Measurements from ENCODE around the gene PILRB. TPM values are rescaled to one million over a fixed set of nuclear protein-coding genes. Genes with fewer than 3 reads are reported as not detected.

PILRB gene
- total and polyA plus RNA-seq, 2 of the 13 experiments (the other 11 are each of a cell fraction or from before 2014, with no cell fraction given): 16.6 to 33.8 TPM

DNA sequence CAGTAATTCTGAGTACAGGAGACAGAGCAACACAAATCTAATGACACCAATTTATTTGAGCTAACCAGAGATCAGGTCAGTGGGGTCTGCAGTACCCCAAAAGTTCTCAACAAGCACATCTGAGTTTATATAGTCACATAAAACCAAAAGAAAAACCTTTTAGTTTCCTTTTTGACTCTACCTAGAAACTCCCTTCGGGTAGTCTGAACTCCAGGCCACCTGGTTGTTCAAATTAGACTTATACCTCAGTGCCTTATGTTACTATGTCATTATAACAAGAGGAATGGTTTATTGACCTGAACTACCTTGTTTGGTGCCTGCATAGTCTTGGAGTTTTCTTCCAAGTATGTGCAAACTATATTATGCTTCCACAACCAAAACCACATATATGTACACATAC lies 56.0 kb downstream of the PILRB start:
- Histone ChIP-seq H3K9me3 (ENCODE audit: low read length) (no peaks in the 10 kb centered on the region), H3K79me2 (ENCODE audit: insufficient read depth, low read length) (no peaks in the 10 kb centered on the region), H3K4me2 (ENCODE audit: low read depth, low read length) (no peak overlapping the region), H3K27me3 (ENCODE audit: control insufficient read depth in 1 of 2, insufficient read depth in 2 of 2, low read length in 2 of 2) (no peaks in the 10 kb centered on the region; a peak in 1 of 5 replicates), H3K4me1 (ENCODE audit: insufficient read depth, low read length) (no peaks in the 10 kb centered on the region), H3K4me3 (replicated peaks in 1 of 3; ENCODE audit: insufficient read depth in 1 of 3, low read depth in 2 of 3, low read length in 3 of 3) (no peak overlapping the region), H3K9ac (ENCODE audit: insufficient read depth, low read depth, low read length) (no peak overlapping the region), H3K36me3 (replicated peaks in 1 of 2; ENCODE audit: control insufficient read depth in 1 of 2, insufficient read depth in 2 of 2, low read length in 2 of 2) (no peaks in the 10 kb centered on the region), H4K20me1 (ENCODE audit: insufficient read depth, low read length) (no peaks in the 10 kb centered on the region), H2AFZ (ENCODE audit: low read length) (no peak overlapping the region), H3K27ac (ENCODE audit: extremely low read length, insufficient read depth, low read length) (no peak overlapping the region)
- WGBS (ENCODE audit: low lambda C conversion rate): 40% methylated on average over 1 of the region's 1 CpG
- no peak for DNase-seq (ENCODE audit: low spot score)
- ChIA-PET CTCF (ENCODE audit: low intra/inter-chr PET ratio, low total read pairs) (no interaction called here), POLR2A (interaction anchor here (1.3 kb wide), 1 partner anchor 15 kb away, joined by 3 read pairs; no protein-coding TSS in a partner anchor)
- in situ Hi-C loops (cut with HindIII; ENCODE audit: extremely low pct_ligation_motif_present, low pct_unique_long_range_greater_than_20kb) (no loop called here), intact Hi-C loops (cut with micrococcal nuclease; ENCODE audit: unreplicated experiment) (no loop called here)
- no TSS peak for BruUV-seq (replicated peaks)
- ATAC-seq: no peak
- no peak for FAIRE-seq
- no peak for TF ChIP-seq PITX1 (CRISPR knock-in tag; IDR thresholded peaks at IDR 0.05)
- no peak for TF ChIP-seq HNRNPH1 (optimal IDR thresholded peaks at IDR 0.05; ENCODE audit: low read depth, low read length)
- no peak for TF ChIP-seq ZBTB7B (CRISPR knock-in tag; IDR thresholded peaks at IDR 0.05)
- TF ChIP-seq, protein P1, sequence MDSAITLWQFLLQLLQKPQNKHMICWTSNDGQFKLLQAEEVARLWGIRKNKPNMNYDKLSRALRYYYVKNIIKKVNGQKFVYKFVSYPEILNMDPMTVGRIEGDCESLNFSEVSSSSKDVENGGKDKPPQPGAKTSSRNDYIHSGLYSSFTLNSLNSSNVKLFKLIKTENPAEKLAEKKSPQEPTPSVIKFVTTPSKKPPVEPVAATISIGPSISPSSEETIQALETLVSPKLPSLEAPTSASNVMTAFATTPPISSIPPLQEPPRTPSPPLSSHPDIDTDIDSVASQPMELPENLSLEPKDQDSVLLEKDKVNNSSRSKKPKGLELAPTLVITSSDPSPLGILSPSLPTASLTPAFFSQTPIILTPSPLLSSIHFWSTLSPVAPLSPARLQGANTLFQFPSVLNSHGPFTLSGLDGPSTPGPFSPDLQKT (CRISPR knock-in tag; IDR thresholded peaks at IDR 0.05; ENCODE audit: borderline replicate concordance): no peak
- no peak for TF ChIP-seq ZNF577 (CRISPR knock-in tag; IDR thresholded peaks at IDR 0.05; ENCODE audit: borderline replicate concordance, low read depth)
- TF ChIP-seq ZNF30 (CRISPR knock-in tag; IDR thresholded peaks at IDR 0.05): no peak
- TF ChIP-seq, protein P2, sequence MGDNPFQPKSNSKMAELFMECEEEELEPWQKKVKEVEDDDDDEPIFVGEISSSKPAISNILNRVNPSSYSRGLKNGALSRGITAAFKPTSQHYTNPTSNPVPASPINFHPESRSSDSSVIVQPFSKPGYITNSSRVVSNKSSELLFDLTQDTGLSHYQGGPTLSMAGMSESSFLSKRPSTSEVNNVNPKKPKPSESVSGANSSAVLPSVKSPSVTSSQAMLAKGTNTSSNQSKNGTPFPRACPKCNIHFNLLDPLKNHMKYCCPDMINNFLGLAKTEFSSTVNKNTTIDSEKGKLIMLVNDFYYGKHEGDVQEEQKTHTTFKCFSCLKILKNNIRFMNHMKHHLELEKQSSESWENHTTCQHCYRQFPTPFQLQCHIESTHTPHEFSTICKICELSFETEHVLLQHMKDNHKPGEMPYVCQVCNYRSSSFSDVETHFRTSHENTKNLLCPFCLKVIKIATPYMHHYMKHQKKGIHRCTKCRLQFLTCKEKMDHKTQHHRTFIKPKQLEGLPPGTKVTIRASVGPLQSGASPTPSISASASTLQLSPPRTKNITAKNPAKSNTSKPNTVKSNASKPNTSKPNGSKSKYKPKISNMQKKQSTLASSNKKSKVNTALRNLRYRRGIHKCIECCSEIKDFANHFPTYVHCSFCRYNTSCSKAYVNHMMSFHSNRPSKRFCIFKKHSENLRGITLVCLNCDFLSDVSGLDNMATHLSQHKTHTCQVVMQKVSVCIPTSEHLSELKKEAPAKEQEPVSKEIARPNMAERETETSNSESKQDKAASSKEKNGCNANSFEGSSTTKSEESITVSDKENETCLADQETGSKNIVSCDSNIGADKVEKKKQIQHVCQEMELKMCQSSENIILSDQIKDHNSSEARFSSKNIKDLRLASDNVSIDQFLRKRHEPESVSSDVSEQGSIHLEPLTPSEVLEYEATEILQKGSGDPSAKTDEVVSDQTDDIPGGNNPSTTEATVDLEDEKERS (CRISPR knock-in tag; IDR thresholded peaks at IDR 0.05): no peak
- TF ChIP-seq, protein P3, sequence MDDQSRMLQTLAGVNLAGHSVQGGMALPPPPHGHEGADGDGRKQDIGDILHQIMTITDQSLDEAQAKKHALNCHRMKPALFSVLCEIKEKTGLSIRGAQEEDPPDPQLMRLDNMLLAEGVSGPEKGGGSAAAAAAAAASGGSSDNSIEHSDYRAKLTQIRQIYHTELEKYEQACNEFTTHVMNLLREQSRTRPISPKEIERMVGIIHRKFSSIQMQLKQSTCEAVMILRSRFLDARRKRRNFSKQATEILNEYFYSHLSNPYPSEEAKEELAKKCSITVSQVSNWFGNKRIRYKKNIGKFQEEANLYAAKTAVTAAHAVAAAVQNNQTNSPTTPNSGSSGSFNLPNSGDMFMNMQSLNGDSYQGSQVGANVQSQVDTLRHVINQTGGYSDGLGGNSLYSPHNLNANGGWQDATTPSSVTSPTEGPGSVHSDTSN (CRISPR knock-in tag; IDR thresholded peaks at IDR 0.05; ENCODE audit: borderline replicate concordance): no peak
- no peak for TF ChIP-seq TBL1XR1 (IDR thresholded peaks at IDR 0.05; ENCODE audit: borderline replicate concordance, low read length, partially characterized antibody)
- TF ChIP-seq, protein P4, sequence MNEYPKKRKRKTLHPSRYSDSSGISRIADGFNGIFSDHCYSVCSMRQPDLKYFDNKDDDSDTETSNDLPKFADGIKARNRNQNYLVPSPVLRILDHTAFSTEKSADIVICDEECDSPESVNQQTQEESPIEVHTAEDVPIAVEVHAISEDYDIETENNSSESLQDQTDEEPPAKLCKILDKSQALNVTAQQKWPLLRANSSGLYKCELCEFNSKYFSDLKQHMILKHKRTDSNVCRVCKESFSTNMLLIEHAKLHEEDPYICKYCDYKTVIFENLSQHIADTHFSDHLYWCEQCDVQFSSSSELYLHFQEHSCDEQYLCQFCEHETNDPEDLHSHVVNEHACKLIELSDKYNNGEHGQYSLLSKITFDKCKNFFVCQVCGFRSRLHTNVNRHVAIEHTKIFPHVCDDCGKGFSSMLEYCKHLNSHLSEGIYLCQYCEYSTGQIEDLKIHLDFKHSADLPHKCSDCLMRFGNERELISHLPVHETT (CRISPR knock-in tag; conservative IDR thresholded peaks at IDR 0.05): no peak
- TF ChIP-seq LCORL (IDR thresholded peaks at IDR 0.05): no peak
- TF ChIP-seq LCORL (CRISPR knock-in tag; IDR thresholded peaks at IDR 0.05): no peak
